ENCODE results near the gene CHN2.

CHN2 gene

DNA sequence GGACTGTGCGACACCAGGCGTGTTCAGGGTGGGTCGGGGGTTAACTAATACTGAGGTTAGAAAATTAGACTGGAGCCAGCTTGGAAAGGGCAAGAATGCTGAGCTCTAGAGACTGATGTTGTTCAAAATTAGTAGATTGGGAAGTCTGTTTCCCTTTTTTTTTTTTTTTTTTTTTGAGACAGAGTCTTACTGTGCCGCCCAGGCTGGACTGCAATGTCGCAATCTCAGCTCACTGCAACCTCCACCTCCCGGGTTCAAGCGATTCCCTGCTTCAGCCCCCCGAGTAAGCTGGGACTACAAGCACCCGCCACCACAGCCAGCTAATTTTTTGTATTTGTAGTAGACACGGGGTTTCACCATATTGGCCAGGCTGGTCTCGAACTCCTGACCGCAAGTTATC, 45.5 kb upstream of the CHN2 start:
- Histone ChIP-seq H3K4me1 (no peaks in the 10 kb centered on the region), H3K4me3 (ENCODE audit: low read depth, low read length) (no peak overlapping the region), H3K9me3 (no peaks in the 10 kb centered on the region), H3K36me3 (no peaks in the 10 kb centered on the region), H3K27me3 (peaks cover 22% of the 10 kb centered on the region)
- DNase-seq, result no peak
- TF ChIP-seq, protein P1, sequence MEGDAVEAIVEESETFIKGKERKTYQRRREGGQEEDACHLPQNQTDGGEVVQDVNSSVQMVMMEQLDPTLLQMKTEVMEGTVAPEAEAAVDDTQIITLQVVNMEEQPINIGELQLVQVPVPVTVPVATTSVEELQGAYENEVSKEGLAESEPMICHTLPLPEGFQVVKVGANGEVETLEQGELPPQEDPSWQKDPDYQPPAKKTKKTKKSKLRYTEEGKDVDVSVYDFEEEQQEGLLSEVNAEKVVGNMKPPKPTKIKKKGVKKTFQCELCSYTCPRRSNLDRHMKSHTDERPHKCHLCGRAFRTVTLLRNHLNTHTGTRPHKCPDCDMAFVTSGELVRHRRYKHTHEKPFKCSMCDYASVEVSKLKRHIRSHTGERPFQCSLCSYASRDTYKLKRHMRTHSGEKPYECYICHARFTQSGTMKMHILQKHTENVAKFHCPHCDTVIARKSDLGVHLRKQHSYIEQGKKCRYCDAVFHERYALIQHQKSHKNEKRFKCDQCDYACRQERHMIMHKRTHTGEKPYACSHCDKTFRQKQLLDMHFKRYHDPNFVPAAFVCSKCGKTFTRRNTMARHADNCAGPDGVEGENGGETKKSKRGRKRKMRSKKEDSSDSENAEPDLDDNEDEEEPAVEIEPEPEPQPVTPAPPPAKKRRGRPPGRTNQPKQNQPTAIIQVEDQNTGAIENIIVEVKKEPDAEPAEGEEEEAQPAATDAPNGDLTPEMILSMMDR (IDR thresholded peaks at IDR 0.05; ENCODE audit: low read depth, low read length), result no peak

DNA sequence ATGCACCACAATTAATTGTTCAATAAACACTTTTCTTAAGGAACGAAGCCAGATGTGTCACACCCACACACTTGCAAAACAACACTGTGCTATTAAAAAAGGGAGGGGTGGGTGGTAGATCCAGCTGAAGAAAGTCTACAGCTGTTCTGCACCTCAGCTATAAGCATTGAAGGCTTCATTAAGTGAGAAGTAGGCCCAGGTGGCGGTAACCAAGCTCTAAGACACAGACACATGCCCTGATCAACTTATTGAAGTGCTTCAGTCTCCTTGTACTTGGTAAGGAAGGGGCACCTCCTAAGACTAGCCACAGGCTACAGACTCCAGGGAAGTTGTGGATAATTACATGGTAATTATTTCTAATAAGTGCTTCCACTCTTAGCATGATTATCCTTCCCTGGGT, 43.7 kb upstream of the CHN2 start:
- Histone ChIP-seq H3K9me3 (no peaks in the 10 kb centered on the region), H3K36me3 (no peaks in the 10 kb centered on the region), H3K4me3 (ENCODE audit: low read depth, low read length) (no peak overlapping the region), H3K27me3 (peaks cover 16% of the 10 kb centered on the region), H3K4me1 (no peaks in the 10 kb centered on the region)
- DNase-seq, result no peak
- TF ChIP-seq, protein P1 (IDR thresholded peaks at IDR 0.05; ENCODE audit: low read depth, low read length), result no peak

DNA sequence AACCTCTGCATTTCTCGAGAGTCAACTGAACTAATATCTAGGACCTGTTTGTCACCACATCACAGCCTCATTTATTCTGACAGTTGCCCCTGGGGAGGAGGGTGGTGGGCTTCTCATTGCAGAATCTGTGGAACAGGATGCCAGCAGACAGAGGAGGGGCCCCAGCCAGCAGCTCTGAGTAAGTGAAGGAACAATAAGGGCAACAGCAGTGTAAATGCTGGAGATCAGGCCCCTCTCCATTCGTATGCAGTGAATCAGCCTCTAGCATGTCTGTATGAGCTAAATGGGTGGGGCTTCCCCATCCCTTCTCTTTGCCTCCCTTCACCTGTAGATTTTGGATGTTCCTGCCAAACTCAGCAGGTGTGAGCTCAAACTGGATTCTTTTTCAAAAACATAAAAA, 40.5 kb upstream of the CHN2 start:
- Histone ChIP-seq H3K4me3 (ENCODE audit: low read depth, low read length) (no peak overlapping the region), H3K36me3 (no peaks in the 10 kb centered on the region), H3K9me3 (no peaks in the 10 kb centered on the region), H3K4me1 (no peaks in the 10 kb centered on the region), H3K27me3 (no peaks in the 10 kb centered on the region)
- DNase-seq, result no peak
- TF ChIP-seq, protein P1 (IDR thresholded peaks at IDR 0.05; ENCODE audit: low read depth, low read length), result no peak

DNA sequence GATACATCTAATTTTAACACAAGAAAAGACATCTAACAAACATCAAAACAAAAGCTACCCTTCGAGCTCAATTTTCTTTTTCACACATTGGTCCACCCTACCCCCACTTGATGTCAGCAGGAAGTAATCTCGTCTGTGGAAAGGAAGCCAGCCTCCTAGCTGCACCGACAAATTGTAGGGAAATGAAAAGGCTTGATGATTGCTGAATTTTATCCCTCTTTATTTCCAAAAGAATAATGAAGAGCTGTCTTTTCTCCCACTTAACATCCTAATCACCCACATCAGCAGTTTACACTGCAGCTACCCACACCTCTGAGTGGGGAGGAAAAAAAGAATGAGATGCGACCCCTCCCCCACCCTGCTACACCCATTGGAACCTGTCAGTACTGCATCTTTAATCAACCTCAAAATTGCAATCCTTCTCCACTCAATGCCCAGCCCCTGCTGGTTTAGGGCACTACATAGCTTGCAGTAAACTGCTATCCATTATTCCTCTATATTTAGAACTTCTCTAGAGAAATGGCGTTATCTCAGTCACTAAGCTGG, 37.6 kb upstream of the CHN2 start:
- TF ChIP-seq, protein P1 (IDR thresholded peaks at IDR 0.05; ENCODE audit: low read depth, low read length), result no peak
- DNase-seq, result no peak
- Histone ChIP-seq H3K4me1 (no peaks in the 10 kb centered on the region), H3K9me3 (no peaks in the 10 kb centered on the region), H3K4me3 (ENCODE audit: low read depth, low read length) (no peak overlapping the region), H3K36me3 (no peaks in the 10 kb centered on the region), H3K27me3 (no peaks in the 10 kb centered on the region)

DNA sequence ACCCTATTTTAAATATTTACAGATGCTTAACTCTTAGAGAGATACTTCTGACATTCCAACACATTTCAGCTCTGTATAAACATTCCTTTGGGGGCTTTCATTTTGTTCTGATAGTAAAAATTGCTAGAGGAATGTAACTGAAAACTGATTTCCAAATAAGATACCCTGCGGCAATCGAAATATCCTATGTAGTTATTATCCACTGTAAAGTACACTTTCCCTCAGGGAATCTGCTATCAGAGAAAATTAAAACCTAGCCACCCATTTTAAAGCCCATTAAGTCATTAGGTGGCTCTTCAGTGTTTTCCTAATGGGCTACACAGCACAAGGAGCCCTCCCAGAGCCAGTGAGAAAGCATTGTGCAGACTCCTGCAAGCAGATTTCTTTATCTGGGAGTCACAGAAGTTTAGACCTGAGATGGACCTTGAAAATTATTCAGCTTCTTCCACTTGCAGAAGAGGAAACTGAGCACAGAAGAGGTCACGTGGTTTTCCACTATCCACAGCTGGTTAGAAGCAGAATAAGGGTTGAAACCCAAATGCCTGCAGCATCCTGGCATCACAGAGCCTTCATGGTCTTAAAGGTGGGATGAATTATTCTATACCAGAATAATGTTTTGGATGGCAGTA, 35.7 kb upstream of the CHN2 start:
- Histone ChIP-seq H3K9me3 (no peaks in the 10 kb centered on the region), H3K4me3 (ENCODE audit: low read depth, low read length) (no peak overlapping the region), H3K36me3 (no peaks in the 10 kb centered on the region), H3K4me1 (no peaks in the 10 kb centered on the region), H3K27me3 (no peaks in the 10 kb centered on the region)
- TF ChIP-seq, protein P1 (IDR thresholded peaks at IDR 0.05; ENCODE audit: low read depth, low read length), result no peak
- no peak for DNase-seq

DNA sequence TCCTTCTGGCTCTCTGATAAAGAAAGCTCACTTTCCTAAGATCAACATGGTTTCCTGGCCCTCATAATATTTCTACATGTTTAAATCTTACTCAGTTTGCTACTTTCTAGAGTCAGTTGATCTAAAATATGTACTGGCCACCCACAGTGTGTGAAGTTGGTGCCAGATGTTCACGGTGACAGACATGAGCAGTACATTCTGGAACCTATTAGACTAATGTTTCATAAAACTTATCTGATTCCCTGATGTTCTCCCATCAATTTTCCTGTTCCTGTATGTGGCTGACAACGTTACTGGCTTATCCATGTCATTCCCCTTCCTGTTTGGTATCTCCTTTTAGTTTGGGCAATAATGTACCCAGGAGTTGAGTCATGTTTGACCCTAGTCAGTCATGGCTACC, 34.5 kb upstream of the CHN2 start:
- TF ChIP-seq, protein P1 (IDR thresholded peaks at IDR 0.05; ENCODE audit: low read depth, low read length), result no peak
- Histone ChIP-seq H3K4me1 (no peaks in the 10 kb centered on the region), H3K27me3 (no peaks in the 10 kb centered on the region), H3K36me3 (no peaks in the 10 kb centered on the region), H3K4me3 (ENCODE audit: low read depth, low read length) (no peak overlapping the region), H3K9me3 (no peaks in the 10 kb centered on the region)
- DNase-seq, result no peak
